IPS-15b (cell line): ENCODE data around the gene ARFGEF2.
"Not testable (repeated sequence)": the region's sequence is repeated elsewhere in the genome, so short reads cannot be mapped to it uniquely, and the experiment has no call there.

Source experiments
- H3K27me3 ChIP-seq: one replicate; pipeline ENCODE4 v1.6.1; 2013; ENCODE audit warnings: low read length; ENCODE audit not compliant: control insufficient read depth, insufficient read depth
- H3K36me3 ChIP-seq: one replicate; pipeline ENCODE4 v1.6.1; 2013; ENCODE audit warnings: low read length; ENCODE audit not compliant: control insufficient read depth, insufficient read depth
- H3K4me1 ChIP-seq: one replicate; pipeline ENCODE4 v1.6.1; 2013; ENCODE audit warnings: mild to moderate bottlenecking, low read length; ENCODE audit not compliant: control insufficient read depth, insufficient read depth
- H3K4me3 ChIP-seq: one replicate; pipeline ENCODE4 v1.5.1; 2013; ENCODE audit warnings: low read depth, low read length
- H3K9ac ChIP-seq: one replicate; pipeline ENCODE4 v1.6.1; 2013; ENCODE audit warnings: low read depth, mild to moderate bottlenecking, low read length
- H3K9me3 ChIP-seq: one replicate; pipeline ENCODE4 v1.6.1; 2013; ENCODE audit warnings: mild to moderate bottlenecking, low read length; ENCODE audit not compliant: control insufficient read depth, insufficient read depth

ARFGEF2 gene

DNA sequence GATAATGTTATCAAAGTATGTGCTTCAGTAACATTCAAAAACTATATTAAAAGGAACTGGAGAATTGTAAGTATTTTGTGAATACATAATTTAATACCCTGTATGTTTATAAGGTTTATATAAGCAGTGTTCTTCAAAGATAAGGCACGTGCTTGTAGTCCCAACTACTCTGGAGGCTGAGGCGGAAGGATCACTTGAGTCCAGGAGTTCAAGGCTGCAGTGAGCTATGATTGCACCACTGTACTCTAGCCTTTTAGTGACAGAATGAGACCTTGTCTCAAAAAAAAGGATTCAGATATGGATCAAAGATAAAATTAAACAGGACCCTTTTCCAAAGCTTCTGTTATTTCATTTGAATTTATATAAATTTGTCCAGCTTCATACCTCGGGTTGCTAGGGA is 141.8 kb downstream of the ARFGEF2 start:
- H3K9ac ChIP-seq: no peak overlapping the region
- H3K4me3 ChIP-seq: no peak overlapping the region
- H3K27me3 ChIP-seq: no peaks in the 10 kb centered on the region
- peaks cover 13% of the 10 kb centered on the region for H3K36me3 ChIP-seq
- H3K9me3 ChIP-seq: no peaks in the 10 kb centered on the region
- H3K4me1 ChIP-seq: no peaks in the 10 kb centered on the region

DNA sequence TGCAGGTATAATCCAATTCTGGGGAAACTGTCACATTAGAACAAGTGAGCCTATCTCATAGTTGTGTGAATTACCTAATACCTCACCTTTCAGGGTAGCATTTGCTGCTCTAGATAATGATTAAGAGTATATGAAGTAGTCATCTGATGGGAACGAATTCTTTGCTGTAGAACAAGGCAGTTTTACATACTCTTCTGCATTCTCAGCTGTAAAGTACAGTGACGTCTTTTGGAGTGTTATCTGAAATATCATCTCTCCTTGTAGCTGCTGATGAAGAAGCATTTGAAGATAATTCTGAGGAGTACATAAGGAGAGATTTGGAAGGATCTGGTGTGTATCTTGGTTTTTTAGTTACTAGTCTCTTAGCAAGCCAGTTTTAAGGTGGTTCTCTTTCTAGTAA is 153.0 kb downstream of the ARFGEF2 start:
- no peak overlapping the region for H3K9ac ChIP-seq
- H3K4me3 ChIP-seq: no peak overlapping the region
- no peaks in the 10 kb centered on the region for H3K9me3 ChIP-seq

DNA sequence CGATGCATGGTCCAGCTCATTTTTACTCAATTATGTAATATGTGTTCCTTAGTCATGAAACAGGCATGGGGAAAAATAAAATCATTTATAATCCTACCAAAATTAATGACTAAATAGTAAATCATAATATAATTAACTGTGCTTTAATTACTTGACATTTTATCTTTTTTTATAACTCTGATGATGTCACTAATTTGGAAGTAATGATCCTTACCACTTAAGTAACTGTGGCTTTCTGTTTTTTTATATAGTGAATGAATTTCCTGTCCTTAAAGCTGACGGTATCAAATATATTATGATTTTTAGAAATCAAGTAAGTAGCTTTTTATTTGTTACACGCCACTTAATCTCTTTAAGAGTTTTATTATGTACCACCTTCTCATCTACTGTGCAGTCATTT is 156.8 kb downstream of the ARFGEF2 start:
- no peak overlapping the region for H3K9ac ChIP-seq
- H3K4me1 ChIP-seq: no peaks in the 10 kb centered on the region
- peaks cover 41% of the 10 kb centered on the region for H3K36me3 ChIP-seq
- H3K27me3 ChIP-seq: no peaks in the 10 kb centered on the region
- no peak overlapping the region for H3K4me3 ChIP-seq
- H3K9me3 ChIP-seq: no peaks in the 10 kb centered on the region

More for the DNA sequence above, 153.0 kb downstream of the ARFGEF2 start:
- Histone ChIP-seq H3K27me3 (no peaks in the 10 kb centered on the region), H3K36me3 (peaks cover 26% of the 10 kb centered on the region), H3K4me1 (no peaks in the 10 kb centered on the region)

DNA sequence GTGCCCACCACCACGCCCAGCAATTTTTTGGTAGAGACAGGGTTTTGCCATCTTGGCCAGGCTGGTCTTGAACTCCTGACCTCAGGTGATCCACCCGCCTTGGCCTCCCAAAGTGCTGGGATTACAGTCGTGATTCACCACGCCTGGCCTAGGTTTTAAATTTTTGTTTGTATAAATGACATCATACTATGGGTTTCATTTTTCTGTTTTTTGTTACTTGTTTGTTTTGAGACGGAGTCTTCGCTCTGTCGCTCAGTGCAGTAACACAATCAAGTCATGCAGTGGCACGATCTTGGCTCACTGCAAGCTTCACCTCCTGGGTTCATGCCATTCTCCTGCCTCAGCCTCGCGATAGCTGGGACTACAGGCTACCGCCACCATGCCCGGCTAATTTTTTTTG is 160.8 kb downstream of the ARFGEF2 start:
- not testable (repeated sequence) for H3K4me1 ChIP-seq, H3K27me3 ChIP-seq, H3K4me3 ChIP-seq, H3K9ac ChIP-seq, H3K9me3 ChIP-seq
- peaks cover 59% of the 10 kb centered on the region for H3K36me3 ChIP-seq
